SU-DHL-6 (cell line): ENCODE measurements around the gene STK11.
A peak's percentile ranks its signal among the peaks of the same experiment; 100 is the strongest.

Source experiments
- H2AFZ ChIP-seq: fragments of 200-600 bp; sonication (generic); 2 replicates; pipeline ENCODE4 v1.6.1; 2014; ENCODE audit warnings: low read depth, mild to moderate bottlenecking, moderate library complexity, mixed read lengths, antibody characterized with exemption, low read length; ENCODE audit not compliant: severe bottlenecking
- H3F3A ChIP-seq: fragments of 200-600 bp; shearing (Covaris generic); 2 replicates; pipeline ENCODE4 v1.6.0; 2016; ENCODE audit warnings: antibody characterized with exemption, mild to moderate bottlenecking; ENCODE audit not compliant: insufficient read depth
- H3K27ac ChIP-seq: fragments of 200-600 bp; sonication (generic); 2 replicates; pipeline ENCODE4 v1.5.1; 2016; ENCODE audit warnings: low read depth, mild to moderate bottlenecking, low read length, moderate library complexity, mixed read lengths
- H3K27me3 ChIP-seq: fragments of 200-600 bp; sonication (generic), shearing (Covaris generic); 2 replicates; pipeline ENCODE4 v1.6.0; 2014; ENCODE audit warnings: mild to moderate bottlenecking, low read length
- H3K36me3 ChIP-seq: fragments of 200-600 bp; sonication (generic); 2 replicates; pipeline ENCODE4 v1.6.1; 2014; ENCODE audit warnings: mild to moderate bottlenecking, low read length, mixed read lengths
- H3K4me2 ChIP-seq: fragments of 300-600, 200-600 bp; shearing (Covaris generic), sonication (generic); 2 replicates; pipeline ENCODE4 v1.6.0; 2014; ENCODE audit warnings: low read length, low read depth, mild to moderate bottlenecking; ENCODE audit not compliant: poor library complexity, severe bottlenecking
- H3K4me3 ChIP-seq: fragments of 200-600 bp; sonication (generic); 2 replicates; pipeline ENCODE4 v1.5.1; 2014; ENCODE audit warnings: antibody characterized with exemption, low read length, mild to moderate bottlenecking, mixed read lengths; ENCODE audit not compliant: insufficient read depth, poor library complexity, severe bottlenecking
- H3K79me2 ChIP-seq: fragments of 200-600 bp; sonication (generic); 2 replicates; pipeline ENCODE4 v1.6.1; 2014; ENCODE audit warnings: mild to moderate bottlenecking, low read length, moderate library complexity; ENCODE audit not compliant: insufficient read depth
- H3K9ac ChIP-seq: fragments of 200-600 bp; sonication (generic); 2 replicates; pipeline ENCODE4 v1.7.0; 2014; ENCODE audit warnings: mild to moderate bottlenecking, low read length
- H3K9me2 ChIP-seq: fragments of 200-600 bp; sonication (generic); replicated peaks from 2 replicates; pipeline ENCODE4 v1.6.1; 2014; ENCODE audit warnings: low read length; ENCODE audit not compliant: insufficient read depth
- H3K9me3 ChIP-seq: fragments of 200-600 bp; sonication (generic); 2 replicates; pipeline ENCODE4 v1.6.1; 2014; ENCODE audit warnings: low read length, mixed read lengths; ENCODE audit not compliant: insufficient read depth
- H4K20me1 ChIP-seq: fragments of 200-600 bp; sonication (generic); 2 replicates; pipeline ENCODE4 v1.6.1; 2014; ENCODE audit warnings: low read depth, mild to moderate bottlenecking, antibody characterized with exemption, low read length, moderate library complexity, mixed read lengths
- CTCF ChIP-seq: fragments of 200-600 bp; sonication (generic); IDR thresholded peaks from one replicate; pipeline ENCODE4 v1.5.1; 2017; ENCODE audit warnings: antibody characterized with exemption, mild to moderate bottlenecking, low read length, moderate library complexity; ENCODE audit not compliant: insufficient read depth, poor library complexity, severe bottlenecking
- EZH2phosphoT487 ChIP-seq: fragments of 200-600 bp; sonication (generic), shearing (Covaris generic); conservative IDR thresholded peaks from 2 replicates; pipeline ENCODE4 v1.6.1; 2018; ENCODE audit warnings: mild to moderate bottlenecking, antibody characterized with exemption, low read length, moderate library complexity, mixed read lengths

STK11 gene

GRCh38 chr19:1251330-1252220 is 46.0 kb downstream of the STK11 start:
- Histone ChIP-seq H3K36me3 (no peaks in the 10 kb centered on the region), H3K79me2 (peaks cover 27% of the 10 kb centered on the region)

DNA sequence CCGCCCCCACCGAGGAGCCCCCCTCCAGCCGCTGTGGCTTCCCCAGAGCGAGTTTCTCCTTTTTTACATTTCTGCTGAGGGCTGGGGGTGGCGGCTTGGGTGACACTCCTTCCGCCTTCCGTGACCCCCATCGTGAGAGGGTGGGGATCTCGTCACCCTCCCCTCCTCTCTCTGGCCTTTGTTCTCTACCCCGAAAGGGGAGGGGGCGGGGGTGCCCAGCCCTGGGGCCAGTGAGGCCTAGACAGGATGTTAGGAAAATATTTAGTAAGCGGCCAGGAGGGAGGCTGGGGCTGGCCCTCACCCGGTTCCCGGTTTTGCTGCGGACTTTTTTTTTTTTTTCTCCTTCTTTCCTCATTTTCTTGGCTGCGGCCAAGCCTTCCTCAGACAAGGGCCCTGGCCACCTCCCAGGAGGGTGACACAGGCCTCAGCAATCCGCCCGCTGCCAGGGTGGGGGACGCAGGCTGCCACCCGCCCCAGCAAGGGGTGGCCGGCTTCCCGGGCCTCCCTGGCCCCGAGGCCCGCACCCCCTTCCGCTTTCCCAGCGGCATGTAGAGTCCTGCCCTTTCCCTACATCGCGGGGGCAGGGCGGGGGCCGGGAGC is 46.7 kb downstream of the STK11 start:
- TF ChIP-seq EZH2phosphoT487 (no peak), CTCF (no peak)
- H3K4me3 ChIP-seq: peak overlapping the region; percentile 99
- no peak overlapping the region for H2AFZ ChIP-seq
- no peaks in the 10 kb centered on the region for H3K9me3 ChIP-seq
- peaks cover 21% of the 10 kb centered on the region for H3F3A ChIP-seq
- no peaks in the 10 kb centered on the region for H3K27me3 ChIP-seq
- H3K9me2 ChIP-seq: no peaks in the 10 kb centered on the region
- peaks cover 27% of the 10 kb centered on the region for H3K79me2 ChIP-seq
- H4K20me1 ChIP-seq: no peaks in the 10 kb centered on the region
- peak overlapping the region; percentile 98 for H3K9ac ChIP-seq
- no peaks in the 10 kb centered on the region for H3K36me3 ChIP-seq
- H3K27ac ChIP-seq: peak overlapping the region; percentile 92
- peak overlapping the region; percentile 85 for H3K4me2 ChIP-seq

More at GRCh38 chr19:1251330-1252220, 46.0 kb downstream of the STK11 start:
- Histone ChIP-seq H3K27me3 (no peaks in the 10 kb centered on the region), H3K27ac (peak overlapping the region; percentile 92), H4K20me1 (no peaks in the 10 kb centered on the region), H3K9ac (peak overlapping the region; percentile 98), H3K9me3 (no peaks in the 10 kb centered on the region), H3K9me2 (no peaks in the 10 kb centered on the region), H3K4me3 (peak overlapping the region; percentile 99), H3F3A (peaks cover 20% of the 10 kb centered on the region; the same call in 1 of the 2 replicates), H2AFZ (no peak overlapping the region), H3K4me2 (peak overlapping the region; percentile 85)
- no peak for TF ChIP-seq EZH2phosphoT487
- TF ChIP-seq CTCF: no peak

GRCh38 chr19:1252821-1253513 is 47.4 kb downstream of the STK11 start:
- H3K27me3 ChIP-seq: no peaks in the 10 kb centered on the region
- peak overlapping the region; percentile 99 for H3K4me3 ChIP-seq
- H3K36me3 ChIP-seq: no peaks in the 10 kb centered on the region
- no peaks in the 10 kb centered on the region for H4K20me1 ChIP-seq
- TF ChIP-seq CTCF: no peak
- TF ChIP-seq EZH2phosphoT487: no peak
- H2AFZ ChIP-seq: no peak overlapping the region
- no peaks in the 10 kb centered on the region for H3K9me2 ChIP-seq
- H3K27ac ChIP-seq: peak overlapping the region; percentile 92
- H3F3A ChIP-seq: peaks cover 21% of the 10 kb centered on the region
- H3K4me2 ChIP-seq: peak overlapping the region; percentile 85
- H3K9ac ChIP-seq: peak overlapping the region; percentile 98
- H3K9me3 ChIP-seq: no peaks in the 10 kb centered on the region
- H3K79me2 ChIP-seq: peaks cover 27% of the 10 kb centered on the region
